Hepatic stellate cell (primary cell): Measurements from ENCODE around the gene SDS.
A peak's percentile ranks its signal among the peaks of the same experiment; 100 is the strongest.

Source experiments
- DNase-seq: peaks from one replicate; pipeline ENCODE4 v3.0.0; 2011; ENCODE audit warnings: low spot score

Gene SDS

DNA sequence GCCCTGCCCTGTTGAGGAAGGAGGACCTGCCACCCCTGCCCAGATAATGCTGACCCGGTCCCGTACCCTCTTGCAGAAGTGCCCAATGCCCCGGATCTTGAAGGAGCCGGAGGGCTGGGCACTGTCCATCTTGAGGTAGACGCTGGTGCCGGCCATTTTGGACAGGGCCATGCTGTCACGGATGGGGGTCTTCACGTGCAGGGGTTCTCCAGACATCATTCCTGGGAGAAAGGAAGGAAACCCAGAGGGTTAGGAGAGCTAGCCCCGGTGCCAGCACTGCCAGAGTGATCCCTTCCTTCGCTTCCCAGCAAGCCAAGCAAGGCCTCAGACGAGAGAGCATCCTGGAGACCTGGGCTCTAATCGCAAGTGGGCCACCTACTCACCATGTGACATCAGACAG, 4.2 kb downstream of the SDS start:
- DNase-seq = no peak

DNA sequence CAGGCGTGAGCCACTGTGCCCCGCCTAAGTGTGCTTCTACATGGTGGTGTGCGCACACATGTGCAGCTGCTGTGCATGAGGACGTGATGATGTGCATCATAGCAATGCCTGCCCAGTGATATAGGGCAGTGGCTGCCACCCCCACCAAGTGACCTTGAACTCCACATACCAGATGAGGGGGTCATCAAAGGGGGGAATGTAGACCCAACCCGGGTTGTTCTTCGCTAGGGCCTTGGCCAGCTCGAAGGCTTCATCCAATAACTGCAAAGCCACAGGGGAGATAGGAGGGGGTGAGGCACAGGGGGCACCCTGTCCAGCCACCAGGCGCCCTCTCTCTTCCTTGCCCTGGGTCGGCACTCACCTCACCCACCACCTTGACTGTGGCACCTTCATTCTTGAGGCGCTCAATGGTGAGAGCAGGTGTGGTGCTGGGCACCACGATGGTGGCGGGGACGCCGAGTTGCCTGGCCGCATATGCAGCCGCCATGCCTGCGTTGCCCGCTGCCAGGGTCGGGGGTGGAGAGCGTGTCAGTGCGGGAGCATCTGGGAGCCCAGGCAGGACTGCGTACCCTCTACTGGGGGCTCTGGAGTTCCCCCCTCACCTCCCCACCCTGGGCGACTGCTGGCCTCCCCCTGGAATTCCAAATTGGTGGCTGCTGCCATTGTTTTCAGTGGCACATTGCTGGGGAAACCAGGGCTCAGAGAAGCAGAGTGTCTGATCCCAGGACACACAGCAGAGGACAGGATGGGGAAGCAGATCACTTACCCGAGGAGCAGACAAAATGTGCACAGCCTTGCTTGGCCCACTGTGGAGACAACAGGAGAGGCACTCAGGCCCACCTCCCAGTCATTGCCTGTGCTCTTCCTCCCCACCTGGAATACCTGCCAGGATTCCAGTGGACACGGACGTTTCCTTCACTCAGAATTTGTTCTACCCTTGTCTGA, 5.1 kb downstream of the SDS start:
- DNase-seq = no peak

DNA sequence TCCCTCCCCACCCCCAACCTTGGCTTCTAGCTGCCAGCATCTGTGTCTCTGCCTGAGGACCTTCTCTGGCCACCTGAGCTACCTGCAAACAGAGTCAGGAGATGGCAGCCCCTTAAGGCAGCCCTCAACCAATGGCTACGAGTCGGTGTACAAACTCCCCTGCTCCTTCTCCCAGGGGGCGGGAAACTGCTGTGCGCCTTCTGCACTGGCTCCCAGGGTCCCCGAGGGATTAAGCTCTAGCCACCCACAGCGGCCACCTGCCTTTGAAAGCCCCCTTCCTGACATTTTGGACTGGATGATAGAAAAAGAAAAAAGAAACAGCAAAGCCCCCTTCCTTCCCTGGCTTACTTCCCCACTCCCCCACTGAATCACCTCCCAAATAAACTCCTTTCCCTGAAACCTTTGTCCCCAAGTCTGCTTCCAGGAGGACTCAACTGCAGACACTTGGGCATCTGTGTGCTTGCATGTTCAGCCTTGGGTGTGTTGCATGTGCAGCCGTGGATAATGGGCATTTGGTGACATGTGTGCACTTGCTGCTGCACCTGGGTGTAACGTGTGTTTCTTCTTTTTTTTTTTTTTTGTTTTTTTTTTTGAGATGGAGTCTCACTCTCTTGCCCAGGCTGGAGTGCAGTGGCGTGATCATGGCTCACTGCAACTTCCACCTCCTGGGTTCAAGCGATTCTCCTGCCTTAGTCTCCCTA, 6.0 kb downstream of the SDS start:
- no peak for DNase-seq

DNA sequence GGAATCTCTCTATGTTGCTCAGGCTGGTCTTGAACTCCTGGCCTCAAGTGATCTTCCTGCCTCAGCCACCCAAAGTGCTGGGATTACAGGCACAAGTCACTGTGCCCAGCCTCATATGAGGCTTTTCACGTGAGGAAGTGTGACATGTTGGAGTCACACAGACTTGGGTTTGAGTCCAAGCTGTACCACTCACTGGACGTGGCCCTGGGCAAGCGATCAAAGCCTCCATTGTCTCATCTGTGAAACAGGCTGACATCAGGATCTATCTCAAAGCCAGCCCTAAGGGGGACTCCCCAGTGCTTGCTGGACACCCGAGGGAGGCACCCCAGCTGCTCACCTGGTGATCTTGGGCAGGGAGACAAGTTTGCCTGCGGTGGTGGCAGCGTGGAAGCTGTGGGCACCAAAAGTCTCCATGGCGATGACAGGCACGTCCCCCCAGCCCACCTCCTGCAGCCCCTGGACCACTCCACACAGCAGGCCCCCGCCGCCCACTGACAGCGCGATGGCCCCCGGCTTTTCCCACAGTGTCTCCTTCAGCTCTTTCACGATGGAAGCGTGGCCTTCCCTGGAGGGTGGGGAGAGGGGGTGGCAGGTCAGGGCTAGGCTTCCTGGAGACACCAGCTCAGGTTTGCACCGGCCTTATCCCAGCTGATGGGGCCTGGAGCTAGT, 6.7 kb downstream of the SDS start:
- DNase-seq = no peak

DNA sequence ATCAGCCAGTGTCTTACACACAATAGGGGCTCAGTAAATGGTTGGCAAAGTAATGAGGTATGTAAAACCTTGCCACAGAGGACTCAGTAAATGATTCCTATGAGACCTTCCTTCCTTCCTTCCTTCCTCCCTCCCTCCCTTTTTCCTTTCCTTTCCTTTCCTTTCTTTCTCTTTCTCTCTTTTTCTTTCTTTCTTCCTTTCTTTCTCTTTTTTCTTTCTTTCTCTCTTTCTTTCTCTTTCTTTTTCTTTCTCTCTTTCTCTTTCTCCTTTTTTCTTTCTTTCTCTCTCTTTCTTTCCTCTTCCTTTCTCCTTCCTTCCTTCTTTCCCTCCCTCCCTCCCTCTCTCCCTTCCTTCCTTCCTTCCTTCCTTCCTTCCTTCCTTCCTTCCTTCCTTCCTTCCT, 7.5 kb downstream of the SDS start:
- no peak for DNase-seq

GRCh38 chr12:113395119-113395518, 8.6 kb downstream of the SDS start:
- DNase-seq = no peak

DNA sequence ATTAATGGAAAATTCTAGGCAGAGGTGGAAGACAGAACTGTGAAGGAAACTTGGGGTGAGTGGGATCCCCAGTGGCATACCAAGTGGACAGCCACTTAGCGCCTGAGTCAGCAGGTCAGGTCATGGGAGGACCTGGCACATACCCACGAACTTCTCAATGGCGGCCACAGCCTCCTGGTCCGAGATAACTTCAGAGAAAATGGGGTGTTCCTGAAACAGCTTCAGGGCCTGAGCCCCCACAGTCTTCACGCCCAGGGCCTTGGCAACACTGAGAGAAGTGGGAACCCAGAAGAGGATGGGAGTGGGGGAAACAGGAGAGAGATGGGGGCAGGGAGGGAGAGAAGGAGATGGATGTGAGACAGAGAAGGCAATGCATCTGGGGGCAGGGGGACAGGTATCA, 9.9 kb downstream of the SDS start:
- no peak for DNase-seq

DNA sequence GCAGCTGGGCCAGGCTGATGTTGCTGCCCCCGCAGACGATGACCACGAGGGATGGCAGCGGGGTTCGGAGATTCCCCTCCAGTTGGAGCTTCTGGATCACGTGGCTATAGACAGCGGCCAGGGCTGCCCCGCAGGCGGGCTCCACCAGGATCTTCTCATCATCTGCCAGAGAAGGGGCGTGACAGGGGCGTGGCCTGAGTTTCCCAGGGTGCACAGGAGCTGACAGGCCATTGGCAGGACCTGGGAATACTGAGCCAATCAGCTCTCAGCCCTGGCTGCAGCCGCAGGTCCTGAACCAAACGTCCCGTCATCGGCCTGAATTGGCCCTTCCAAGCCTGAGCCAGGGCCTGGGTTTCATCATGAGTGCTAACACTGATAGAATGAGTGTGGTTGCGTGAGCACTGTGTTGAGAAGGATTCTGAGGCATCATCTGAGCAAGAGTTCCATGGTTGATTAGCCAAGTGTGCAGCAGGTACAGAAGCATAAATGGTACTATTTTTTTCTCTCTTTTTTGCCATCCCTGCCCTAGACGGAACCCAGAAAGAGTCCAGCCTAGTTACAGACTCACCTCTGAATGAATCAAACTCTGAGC, 10.6 kb downstream of the SDS start:
- DNase-seq = peak; percentile 47

- DNase-seq = no peak
Measured at GRCh38 chr12:113392520-113392919, 11.2 kb downstream of the SDS start.

- no peak for DNase-seq
Measured at GRCh38 chr12:113391650-113392337, 11.9 kb downstream of the SDS start.

- DNase-seq = no peak
Measured at GRCh38 chr12:113391145-113391544, 12.5 kb downstream of the SDS start.

- no peak for DNase-seq
Measured at GRCh38 chr12:113390064-113391043, 13.3 kb downstream of the SDS start.

DNA sequence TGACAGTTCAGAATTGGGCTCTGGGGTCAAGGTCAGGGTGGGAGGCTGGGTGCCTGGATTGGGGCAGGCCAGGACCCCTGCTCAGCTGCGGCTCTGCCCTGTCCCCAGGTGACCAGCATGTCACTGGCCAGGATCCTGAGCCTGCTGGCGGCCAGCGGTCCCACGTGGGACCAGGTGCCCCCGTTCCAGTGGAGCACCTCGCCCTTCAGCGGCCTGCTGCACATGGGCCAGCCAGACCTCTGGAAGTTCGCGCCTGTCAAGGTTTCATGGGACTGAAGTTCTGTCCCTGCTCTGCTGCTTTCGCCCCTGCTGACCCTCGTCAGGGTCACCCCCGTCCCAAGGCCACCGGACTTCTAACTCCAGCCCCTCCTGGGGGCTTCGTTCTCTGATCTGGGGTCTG, 15.3 kb downstream of the SDS start:
- DNase-seq = no peak

DNA sequence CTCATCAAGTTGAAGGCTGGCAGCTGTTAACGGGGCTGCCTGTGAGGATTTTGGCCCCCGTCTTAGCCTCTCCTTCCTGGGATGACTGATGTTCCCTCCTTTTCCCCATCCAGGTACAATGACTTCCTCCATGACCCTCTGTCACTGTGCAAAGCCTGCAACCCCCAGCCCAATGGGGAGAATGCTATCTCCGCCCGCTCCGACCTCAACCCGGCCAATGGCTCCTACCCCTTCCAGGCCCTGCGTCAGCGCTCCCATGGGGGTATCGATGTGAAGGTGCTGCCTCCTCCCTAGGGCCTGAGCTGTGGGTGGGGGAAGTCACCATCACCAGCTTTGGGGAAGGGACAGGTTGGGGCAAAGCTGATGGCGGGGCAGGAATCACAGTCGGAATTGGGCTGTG, 16.1 kb downstream of the SDS start:
- no peak for DNase-seq

- DNase-seq = no peak
Measured at GRCh38 chr12:113386866-113387566, 16.7 kb downstream of the SDS start.

- DNase-seq = no peak
Measured at GRCh38 chr12:113385282-113385882, 18.3 kb downstream of the SDS start.

- no peak for DNase-seq
Measured at GRCh38 chr12:113384778-113385177, 18.9 kb downstream of the SDS start.

DNA sequence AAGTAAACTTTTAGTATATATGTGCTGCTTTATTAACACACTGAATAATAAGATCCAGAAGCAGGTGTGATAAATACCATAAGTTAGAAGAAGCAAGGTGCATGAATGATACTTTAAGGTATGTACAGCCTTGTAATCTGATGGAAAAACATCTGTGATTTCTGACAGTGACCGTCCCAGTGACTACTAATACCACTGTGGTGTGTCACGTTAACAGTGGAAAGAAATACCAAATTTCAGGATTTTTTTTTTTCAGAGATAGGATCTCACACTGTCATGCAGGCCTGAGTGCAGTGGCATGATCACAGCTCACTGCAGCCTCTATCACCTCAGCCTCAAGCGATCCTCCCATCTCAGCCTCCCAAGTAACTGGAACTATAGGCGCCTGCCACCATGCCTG, 21.5 kb downstream of the SDS start:
- DNase-seq = no peak

DNA sequence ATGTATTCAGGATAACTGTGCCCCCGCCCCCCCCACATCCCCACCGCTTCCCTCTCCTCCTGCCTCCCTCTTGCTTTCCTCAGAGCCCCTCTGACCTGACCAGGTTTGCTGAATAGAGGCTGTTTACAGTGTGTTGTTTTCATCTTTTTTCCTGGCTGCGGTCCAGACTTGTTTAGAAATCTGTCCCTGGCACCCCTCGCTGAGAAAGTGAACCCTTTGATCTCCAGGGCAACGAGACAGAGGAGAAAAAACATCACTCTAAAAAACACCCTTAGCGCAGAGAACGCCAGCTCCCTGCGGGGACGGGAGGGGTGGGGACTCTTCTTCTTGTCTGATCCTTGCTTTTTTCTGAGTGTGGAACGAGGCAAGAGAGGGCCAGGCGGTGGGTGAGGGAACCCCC, 22.5 kb downstream of the SDS start:
- DNase-seq = no peak

- no peak for DNase-seq
Measured at GRCh38 chr12:113378291-113378690, 25.4 kb downstream of the SDS start.
